AG09319 (cell line): ENCODE data around the gene NPEPPS.

Experiments
- DNase-seq: peaks from one replicate; pipeline ENCODE4 v3.0.0-alpha.2; 2010; ENCODE audit warnings: low read depth; ENCODE audit errors: extremely low read depth
- TF ChIP-seq, protein P1 (sequence below): IDR thresholded peaks from 2 replicates; pipeline ENCODE4 v1.5.1; 2011; ENCODE audit warnings: low read depth, mild to moderate bottlenecking, inconsistent platforms, low read length, moderate library complexity

The NPEPPS gene

DNA sequence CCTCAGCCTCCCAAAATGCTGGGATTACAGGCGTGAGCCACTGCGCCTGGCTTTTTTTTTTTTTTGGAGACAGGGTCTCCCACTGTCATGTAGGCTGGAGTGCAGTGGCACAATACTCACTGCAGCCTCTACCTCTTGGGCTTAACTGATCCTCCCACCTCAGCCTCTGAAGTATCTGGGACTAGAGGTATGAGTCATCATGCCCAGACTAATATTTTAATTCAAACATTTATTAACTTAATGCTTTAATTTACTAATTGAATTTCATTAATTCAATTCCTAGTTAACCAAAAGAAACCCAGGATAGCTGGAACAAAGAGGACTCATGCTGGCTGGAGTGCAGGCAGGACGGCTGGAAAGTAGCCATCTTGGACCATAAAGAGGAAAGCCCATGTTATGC is 104.8 kb downstream of the NPEPPS start:
- no peak for DNase-seq
- TF ChIP-seq, protein P1, sequence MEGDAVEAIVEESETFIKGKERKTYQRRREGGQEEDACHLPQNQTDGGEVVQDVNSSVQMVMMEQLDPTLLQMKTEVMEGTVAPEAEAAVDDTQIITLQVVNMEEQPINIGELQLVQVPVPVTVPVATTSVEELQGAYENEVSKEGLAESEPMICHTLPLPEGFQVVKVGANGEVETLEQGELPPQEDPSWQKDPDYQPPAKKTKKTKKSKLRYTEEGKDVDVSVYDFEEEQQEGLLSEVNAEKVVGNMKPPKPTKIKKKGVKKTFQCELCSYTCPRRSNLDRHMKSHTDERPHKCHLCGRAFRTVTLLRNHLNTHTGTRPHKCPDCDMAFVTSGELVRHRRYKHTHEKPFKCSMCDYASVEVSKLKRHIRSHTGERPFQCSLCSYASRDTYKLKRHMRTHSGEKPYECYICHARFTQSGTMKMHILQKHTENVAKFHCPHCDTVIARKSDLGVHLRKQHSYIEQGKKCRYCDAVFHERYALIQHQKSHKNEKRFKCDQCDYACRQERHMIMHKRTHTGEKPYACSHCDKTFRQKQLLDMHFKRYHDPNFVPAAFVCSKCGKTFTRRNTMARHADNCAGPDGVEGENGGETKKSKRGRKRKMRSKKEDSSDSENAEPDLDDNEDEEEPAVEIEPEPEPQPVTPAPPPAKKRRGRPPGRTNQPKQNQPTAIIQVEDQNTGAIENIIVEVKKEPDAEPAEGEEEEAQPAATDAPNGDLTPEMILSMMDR, result no peak

DNA sequence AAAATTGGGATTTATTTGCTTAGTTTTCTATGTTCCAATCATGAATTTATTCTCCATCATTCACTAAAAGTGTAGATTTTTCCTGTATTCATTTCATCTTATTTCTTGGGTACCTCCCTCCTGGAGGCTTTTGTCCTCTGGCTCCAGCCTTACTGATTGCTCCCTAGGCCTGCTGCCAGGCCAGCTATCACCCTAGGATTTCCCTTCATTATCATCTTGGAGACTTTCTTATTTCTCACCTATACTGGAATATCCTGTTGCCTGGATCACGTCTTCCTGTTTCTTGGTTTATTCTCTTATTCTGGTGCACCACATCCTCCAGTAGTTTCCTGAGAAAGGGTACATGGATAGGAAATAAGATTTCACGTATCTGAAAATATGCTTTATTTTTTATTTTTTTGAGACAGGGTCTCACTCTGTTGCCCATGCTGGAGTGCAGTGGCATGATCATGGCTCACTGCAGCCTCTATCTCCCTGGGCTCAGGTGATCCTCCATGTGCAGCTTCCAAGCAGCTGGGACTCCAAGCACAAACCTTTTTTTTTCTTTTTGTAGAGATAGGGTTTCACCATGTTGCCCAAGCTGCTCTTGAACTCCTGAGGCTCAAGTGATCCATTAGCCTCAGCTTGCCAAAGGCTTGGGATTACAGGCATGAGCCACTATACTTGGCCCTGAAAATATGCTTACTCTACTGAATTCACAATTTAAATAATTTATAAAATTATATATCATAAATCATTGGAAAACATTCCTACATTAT is 105.5 kb downstream of the NPEPPS start:
- no peak for DNase-seq
- TF ChIP-seq, protein P1, result no peak

GRCh38 chr17:47638903-47639302 is 108.0 kb downstream of the NPEPPS start:
- no peak for DNase-seq
- TF ChIP-seq, protein P1, result no peak

- TF ChIP-seq, protein P1, result no peak
- no peak for DNase-seq
Measured at GRCh38 chr17:47640076-47640475, 109.2 kb downstream of the NPEPPS start.

GRCh38 chr17:47641202-47641601 is 110.3 kb downstream of the NPEPPS start:
- TF ChIP-seq, protein P1, result no peak
- no peak for DNase-seq

- no peak for DNase-seq
- TF ChIP-seq, protein P1, result no peak
Measured at GRCh38 chr17:47643116-47643515, 112.2 kb downstream of the NPEPPS start.

GRCh38 chr17:47644324-47644723 is 113.4 kb downstream of the NPEPPS start:
- no peak for DNase-seq
- TF ChIP-seq, protein P1, result no peak
